Keratinocyte (primary cell): ENCODE data around the gene POR. TPM values are rescaled to one million over a fixed set of nuclear protein-coding genes. Genes with fewer than 3 reads are reported as not detected.

Source experiments
- DNase-seq: peaks from one replicate; pipeline ENCODE4 v3.0.0-alpha.2; 2011; ENCODE audit warnings: low read depth, missing footprints, low spot score
- FAIRE-seq: peaks from 2 replicates; lab custom pipeline; 2011; peaks lifted over from hg19 to GRCh38; lab: Jason Lieb, UNC
- H2AFZ ChIP-seq: 2 replicates; pipeline ENCODE4 v1.6.0; 2012; ENCODE audit warnings: low read length, control low read depth, inconsistent platforms; ENCODE audit not compliant: control insufficient read depth
- H3K27ac ChIP-seq: 2 replicates; pipeline ENCODE4 v1.5.1; 2011; ENCODE audit warnings: low read length; ENCODE audit not compliant: control insufficient read depth, insufficient read depth
- H3K27me3 ChIP-seq: 3 replicates; pipeline ENCODE4 v1.6.0; 2011; ENCODE audit warnings: low read length; ENCODE audit not compliant: control insufficient read depth, insufficient read depth; ENCODE audit errors: extremely low read depth
- H3K36me3 ChIP-seq, 2 experiments: 2 replicates in 1 of 2; 3 replicates in 1 of 2; pipeline ENCODE4 v1.5.1; 2011; ENCODE audit warnings: low read length in 2 of 2, mild to moderate bottlenecking in 1 of 2; ENCODE audit not compliant: control insufficient read depth in 2 of 2, insufficient read depth in 2 of 2; ENCODE audit errors: extremely low read depth in 1 of 2
- H3K4me1 ChIP-seq: 3 replicates; pipeline ENCODE4 v1.5.1; 2011; ENCODE audit warnings: low read length; ENCODE audit not compliant: control insufficient read depth, insufficient read depth; ENCODE audit errors: extremely low read depth
- H3K4me2 ChIP-seq: 3 replicates; pipeline ENCODE4 v1.6.0; 2011; ENCODE audit warnings: low read depth, low read length; ENCODE audit not compliant: control insufficient read depth, insufficient read depth; ENCODE audit errors: extremely low read depth
- H3K4me3 ChIP-seq, 3 experiments: fragments of 200-600 bp in 1 of 3; sonication (generic) in 1 of 3; 2 replicates in 2 of 3; 3 replicates in 1 of 3; pipeline ENCODE4 v1.5.1; 2011 to 2016; ENCODE audit warnings: low read length in 3 of 3, mild to moderate bottlenecking in 3 of 3, control low read depth in 2 of 3, inconsistent platforms in 1 of 3, low read depth in 1 of 3, mixed read lengths in 1 of 3, mixed run types in 1 of 3, moderate library complexity in 1 of 3; ENCODE audit not compliant: control insufficient read depth in 2 of 3, insufficient read depth in 2 of 3; ENCODE audit errors: extremely low read depth in 1 of 3
- H3K79me2 ChIP-seq: 2 replicates; pipeline ENCODE4 v1.6.0; 2012; ENCODE audit warnings: low read length; ENCODE audit not compliant: control insufficient read depth, insufficient read depth
- H3K9ac ChIP-seq: 3 replicates; pipeline ENCODE4 v1.6.0; 2011; ENCODE audit warnings: low read length; ENCODE audit not compliant: control insufficient read depth, insufficient read depth; ENCODE audit errors: extremely low read depth
- H3K9me1 ChIP-seq: 3 replicates; pipeline ENCODE4 v1.6.0; 2011; ENCODE audit warnings: low read length; ENCODE audit not compliant: control insufficient read depth, insufficient read depth; ENCODE audit errors: extremely low read depth
- H3K9me3 ChIP-seq: 2 replicates; pipeline ENCODE4 v1.5.1; 2012; ENCODE audit warnings: low read depth, low read length; ENCODE audit not compliant: control insufficient read depth
- H4K20me1 ChIP-seq: 3 replicates; pipeline ENCODE4 v1.6.0; 2011; ENCODE audit warnings: low read length; ENCODE audit not compliant: control insufficient read depth, insufficient read depth; ENCODE audit errors: extremely low read depth
- EZH2 ChIP-seq: IDR thresholded peaks from one replicate; pipeline ENCODE4 v1.6.1; 2012; ENCODE audit warnings: inconsistent platforms, mild to moderate bottlenecking, low read length, moderate library complexity
- dilution Hi-C: fragments of 300-500 bp; cut with MboI; formaldehyde crosslinking; loops from one replicate; pipeline ENCODE4 v1.7.0; 2020; ENCODE audit warnings: low sequenced_read_pairs; ENCODE audit not compliant: extremely low pct_ligation_motif_present
- polyA plus RNA-seq, 5 experiments: library from polyadenylated mRNA; depleted of rRNA in 3 of 5; stranded (reverse) in 3 of 5; stranded (forward) in 1 of 5; unstranded in 1 of 5; fragments of >200 nt; gene quantifications; 1 replicate in 1 of 5; 2 replicates in 3 of 5; 3 replicates in 1 of 5; pipeline versions ENCODE4 v1.2.1 to v1.2.3, GENCODE V29; 2011 to 2012; ENCODE audit warnings: missing spikeins in 2 of 5, low read depth in 1 of 5, low replicate concordance in 1 of 5
- TF ChIP-seq, protein P1 (sequence below), 3 experiments: IDR thresholded peaks in 1 of 3; conservative IDR thresholded peaks in 1 of 3; optimal IDR thresholded peaks in 1 of 3; 2 replicates in 2 of 3; 3 replicates in 1 of 3; pipeline versions ENCODE3 to v1.5.1; 2011; ENCODE audit warnings: low read length in 3 of 3, mild to moderate bottlenecking in 3 of 3, moderate library complexity in 2 of 3, control low read depth in 1 of 3, inconsistent platforms in 1 of 3; ENCODE audit not compliant: insufficient read depth in 2 of 3; ENCODE audit errors: extremely low read depth in 1 of 3

POR gene
- polyA plus RNA-seq, 1 donor (not counting 4 experiments of a cell fraction or from before 2014, with no cell fraction given): 28.6 TPM

DNA sequence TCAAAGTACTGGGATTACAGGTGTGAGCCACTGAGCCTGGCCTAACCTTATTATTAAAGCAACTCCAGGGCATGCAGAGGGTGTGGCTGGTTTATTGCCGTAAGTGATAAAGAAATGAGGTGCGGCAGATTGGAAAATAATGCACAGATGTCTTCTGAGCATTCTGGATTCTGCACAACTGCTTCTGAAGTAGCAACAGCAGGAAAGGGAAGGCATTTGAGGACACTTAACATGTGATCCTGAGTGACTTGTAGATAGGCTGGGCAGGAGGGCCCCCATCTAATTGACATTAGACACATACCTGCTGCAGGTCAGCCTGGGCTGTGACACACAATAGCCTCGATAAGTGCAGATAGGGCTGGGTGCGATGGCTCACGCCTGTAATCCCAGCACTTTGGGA, 30.5 kb upstream of the POR start:
- peaks cover 11% of the 10 kb centered on the region for H3K4me1 ChIP-seq
- FAIRE-seq: no peak
- H3K27ac ChIP-seq: no peak overlapping the region
- H3K36me3 ChIP-seq: peaks cover 31 to 41% of the 10 kb centered on the region in 2 experiments
- no peaks in the 10 kb centered on the region for H4K20me1 ChIP-seq
- no peak for DNase-seq
- H3K9ac ChIP-seq: no peak overlapping the region
- TF ChIP-seq, protein P1, sequence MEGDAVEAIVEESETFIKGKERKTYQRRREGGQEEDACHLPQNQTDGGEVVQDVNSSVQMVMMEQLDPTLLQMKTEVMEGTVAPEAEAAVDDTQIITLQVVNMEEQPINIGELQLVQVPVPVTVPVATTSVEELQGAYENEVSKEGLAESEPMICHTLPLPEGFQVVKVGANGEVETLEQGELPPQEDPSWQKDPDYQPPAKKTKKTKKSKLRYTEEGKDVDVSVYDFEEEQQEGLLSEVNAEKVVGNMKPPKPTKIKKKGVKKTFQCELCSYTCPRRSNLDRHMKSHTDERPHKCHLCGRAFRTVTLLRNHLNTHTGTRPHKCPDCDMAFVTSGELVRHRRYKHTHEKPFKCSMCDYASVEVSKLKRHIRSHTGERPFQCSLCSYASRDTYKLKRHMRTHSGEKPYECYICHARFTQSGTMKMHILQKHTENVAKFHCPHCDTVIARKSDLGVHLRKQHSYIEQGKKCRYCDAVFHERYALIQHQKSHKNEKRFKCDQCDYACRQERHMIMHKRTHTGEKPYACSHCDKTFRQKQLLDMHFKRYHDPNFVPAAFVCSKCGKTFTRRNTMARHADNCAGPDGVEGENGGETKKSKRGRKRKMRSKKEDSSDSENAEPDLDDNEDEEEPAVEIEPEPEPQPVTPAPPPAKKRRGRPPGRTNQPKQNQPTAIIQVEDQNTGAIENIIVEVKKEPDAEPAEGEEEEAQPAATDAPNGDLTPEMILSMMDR (optimal IDR thresholded peaks at IDR 0.05 in 1 of 3, IDR thresholded peaks at IDR 0.05 in 1 of 3, conservative IDR thresholded peaks at IDR 0.05 in 1 of 3; ENCODE audit: extremely low read depth in 1 of 3, insufficient read depth in 2 of 3, low read length in 3 of 3): no peak
- no peak for TF ChIP-seq EZH2
- H3K9me1 ChIP-seq: no peaks in the 10 kb centered on the region
- dilution Hi-C loops: no loop called here
- no peak overlapping the region for H3K4me2 ChIP-seq
- no peak overlapping the region for H2AFZ ChIP-seq
- H3K79me2 ChIP-seq: peaks cover 17% of the 10 kb centered on the region
- no peaks in the 10 kb centered on the region for H3K9me3 ChIP-seq
- H3K27me3 ChIP-seq: no peaks in the 10 kb centered on the region
- H3K4me3 ChIP-seq: no peak overlapping the region

DNA sequence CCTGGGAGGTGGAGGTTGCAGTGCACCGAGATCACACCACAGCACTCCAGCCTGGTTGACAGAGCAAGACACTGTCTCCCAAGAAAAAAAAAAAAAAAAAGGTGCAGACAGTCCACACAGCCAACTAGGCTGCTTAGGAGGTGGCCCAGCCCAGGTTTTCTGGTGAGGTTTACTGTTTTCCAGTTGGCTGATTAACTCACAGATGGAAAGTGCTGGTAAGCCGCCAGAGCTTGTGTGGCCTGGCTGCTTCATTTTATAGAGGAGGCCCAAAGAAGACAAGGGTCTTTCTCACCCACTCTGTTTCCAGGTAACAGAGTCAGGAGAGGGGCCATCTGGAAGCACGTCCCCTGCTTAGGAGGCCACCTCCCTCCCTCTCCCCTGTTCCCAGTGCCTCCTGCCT, 29.9 kb upstream of the POR start:
- TF ChIP-seq, protein P1 (optimal IDR thresholded peaks at IDR 0.05 in 1 of 3, IDR thresholded peaks at IDR 0.05 in 1 of 3, conservative IDR thresholded peaks at IDR 0.05 in 1 of 3; ENCODE audit: extremely low read depth in 1 of 3, insufficient read depth in 2 of 3, low read length in 3 of 3): no peak
- TF ChIP-seq EZH2: no peak
- Histone ChIP-seq H3K9me1 (no peaks in the 10 kb centered on the region), H3K4me1 (peaks cover 6% of the 10 kb centered on the region), H3K9me3 (no peaks in the 10 kb centered on the region), H3K4me2 (no peak overlapping the region), H3K36me3 (peaks cover 31 to 41% of the 10 kb centered on the region in 2 experiments), H3K4me3 (no peak overlapping the region), H3K79me2 (peaks cover 11% of the 10 kb centered on the region), H4K20me1 (no peaks in the 10 kb centered on the region), H2AFZ (no peak overlapping the region), H3K27ac (no peak overlapping the region), H3K9ac (no peak overlapping the region), H3K27me3 (no peaks in the 10 kb centered on the region)
- FAIRE-seq: no peak
- DNase-seq: no peak
- dilution Hi-C loops: no loop called here
